ENCODE data around the gene SLC9A3.

DNA sequence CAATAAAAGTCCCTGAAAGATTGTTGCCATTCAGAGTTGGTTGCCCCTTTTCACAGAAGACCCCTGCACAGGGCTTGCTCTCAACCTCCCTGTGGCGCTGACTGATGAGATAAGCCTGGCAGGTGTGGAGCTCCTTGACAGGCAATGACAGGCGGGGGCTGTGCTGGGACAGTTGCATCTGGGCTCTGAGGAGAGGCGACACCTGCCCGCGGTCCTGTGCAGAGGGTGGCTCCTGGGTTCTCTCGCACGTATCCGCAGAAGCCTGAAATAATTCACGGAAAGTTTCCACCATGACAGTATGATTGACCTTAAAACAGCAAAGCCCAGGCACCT is 101.0 kb downstream of the SLC9A3 start:
- no peak for TF ChIP-seq POLR2AphosphoS5 (IDR thresholded peaks at IDR 0.05; ENCODE audit: insufficient read depth in 1 of 2, low read depth in 1 of 2)
- TF ChIP-seq, protein P1, sequence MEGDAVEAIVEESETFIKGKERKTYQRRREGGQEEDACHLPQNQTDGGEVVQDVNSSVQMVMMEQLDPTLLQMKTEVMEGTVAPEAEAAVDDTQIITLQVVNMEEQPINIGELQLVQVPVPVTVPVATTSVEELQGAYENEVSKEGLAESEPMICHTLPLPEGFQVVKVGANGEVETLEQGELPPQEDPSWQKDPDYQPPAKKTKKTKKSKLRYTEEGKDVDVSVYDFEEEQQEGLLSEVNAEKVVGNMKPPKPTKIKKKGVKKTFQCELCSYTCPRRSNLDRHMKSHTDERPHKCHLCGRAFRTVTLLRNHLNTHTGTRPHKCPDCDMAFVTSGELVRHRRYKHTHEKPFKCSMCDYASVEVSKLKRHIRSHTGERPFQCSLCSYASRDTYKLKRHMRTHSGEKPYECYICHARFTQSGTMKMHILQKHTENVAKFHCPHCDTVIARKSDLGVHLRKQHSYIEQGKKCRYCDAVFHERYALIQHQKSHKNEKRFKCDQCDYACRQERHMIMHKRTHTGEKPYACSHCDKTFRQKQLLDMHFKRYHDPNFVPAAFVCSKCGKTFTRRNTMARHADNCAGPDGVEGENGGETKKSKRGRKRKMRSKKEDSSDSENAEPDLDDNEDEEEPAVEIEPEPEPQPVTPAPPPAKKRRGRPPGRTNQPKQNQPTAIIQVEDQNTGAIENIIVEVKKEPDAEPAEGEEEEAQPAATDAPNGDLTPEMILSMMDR (IDR thresholded peaks at IDR 0.05): no peak
